C1 segment of cervical spinal cord (tissue), 14 donors: ENCODE data around the gene POU2AF2.
"Not testable (repeated sequence)": the region's sequence is repeated elsewhere in the genome, so short reads cannot be mapped to it uniquely, and the experiment has no call there.

Experiments
- DNase-seq, 14 donors: peaks; one replicate each; lab custom pipeline; 2025; lab: John Stamatoyannopoulos, UW

The POU2AF2 gene

DNA sequence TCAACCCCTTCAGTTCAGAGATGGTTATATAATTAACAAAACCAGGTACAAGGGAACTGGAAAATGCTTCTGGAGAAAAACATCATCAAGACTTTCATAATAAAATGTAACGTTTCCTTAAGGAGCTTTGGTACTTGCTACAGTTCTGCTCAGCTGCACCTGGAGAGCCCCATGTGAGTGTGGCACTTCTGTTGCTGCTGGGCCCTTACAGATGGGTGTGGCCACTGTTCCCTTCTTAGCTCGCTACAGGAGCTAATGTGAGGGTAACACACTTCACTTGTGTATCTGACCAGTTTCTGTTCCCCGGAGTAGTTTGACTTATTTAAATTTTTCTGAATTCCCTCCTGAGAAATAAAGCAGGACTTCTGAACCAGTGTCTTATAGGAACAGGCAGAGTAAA, 56.8 kb downstream of the POU2AF2 start:
- no peak for DNase-seq

DNA sequence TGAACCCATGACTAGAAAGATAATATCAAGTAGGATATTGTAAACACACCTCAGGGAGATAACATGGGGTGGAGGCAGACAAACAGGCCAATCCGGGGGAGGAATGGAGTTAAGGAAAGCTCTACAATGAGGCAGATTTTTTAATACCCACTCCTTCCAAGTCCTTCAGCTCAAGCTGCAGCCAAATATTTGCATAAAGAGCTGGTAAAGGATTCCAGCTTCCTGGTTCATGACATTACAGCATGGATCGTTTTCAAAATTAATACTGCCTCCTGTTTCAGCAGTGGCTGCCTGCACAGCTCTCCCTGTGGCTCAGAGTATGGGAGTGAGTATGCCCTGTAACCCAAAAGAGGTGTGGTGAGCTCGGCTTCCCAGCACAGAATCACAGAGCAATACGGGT, 57.9 kb downstream of the POU2AF2 start:
- DNase-seq, result no peak

DNA sequence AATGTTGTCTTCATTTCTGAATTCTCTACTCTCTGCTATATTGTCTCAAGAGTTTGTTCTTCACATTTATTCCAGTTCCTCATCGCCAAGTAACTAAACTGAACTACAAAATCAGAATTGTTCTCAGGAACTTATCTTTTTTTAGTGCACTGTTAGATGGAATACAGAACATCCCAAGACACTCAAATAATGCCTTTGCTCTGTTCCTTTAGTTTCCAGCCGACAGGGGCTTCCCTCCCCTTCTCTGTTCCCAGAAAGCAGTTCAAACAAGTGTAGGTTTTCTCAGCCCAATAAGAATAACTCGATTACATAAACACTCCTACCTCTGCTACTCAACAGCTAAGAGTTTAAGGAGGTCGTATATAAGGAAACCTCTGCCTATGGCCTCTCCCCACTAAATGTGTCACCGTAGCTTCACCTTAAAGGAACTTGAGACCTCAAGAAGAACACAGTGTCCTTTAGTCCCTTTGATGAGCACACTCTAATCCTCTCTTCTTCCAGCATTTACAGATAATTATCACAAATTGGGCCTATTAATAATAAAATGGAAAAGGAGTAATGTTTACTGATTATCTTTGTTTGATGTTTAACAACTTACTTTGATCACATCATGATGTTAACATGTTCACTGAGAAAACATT, 59.8 kb downstream of the POU2AF2 start:
- DNase-seq, result no peak

DNA sequence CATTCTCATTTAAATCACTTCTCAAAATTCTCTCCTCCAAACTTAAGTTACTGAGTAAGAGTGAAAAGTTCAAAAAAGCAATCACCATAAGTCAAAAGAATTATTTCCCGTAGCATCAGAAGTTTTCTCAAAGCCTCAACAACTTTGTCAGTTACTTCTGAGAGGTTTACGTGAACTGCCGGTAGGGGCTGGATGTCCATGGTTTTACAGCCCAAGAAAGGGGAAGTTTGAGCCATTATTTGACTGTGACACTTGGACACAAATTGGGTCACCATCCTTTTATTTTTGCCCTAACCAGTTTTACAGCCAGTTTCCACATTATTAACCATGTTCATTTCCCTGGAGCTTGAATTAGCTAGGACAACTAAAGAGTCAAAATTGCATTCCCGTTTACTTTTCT, 60.4 kb downstream of the POU2AF2 start:
- no peak for DNase-seq

DNA sequence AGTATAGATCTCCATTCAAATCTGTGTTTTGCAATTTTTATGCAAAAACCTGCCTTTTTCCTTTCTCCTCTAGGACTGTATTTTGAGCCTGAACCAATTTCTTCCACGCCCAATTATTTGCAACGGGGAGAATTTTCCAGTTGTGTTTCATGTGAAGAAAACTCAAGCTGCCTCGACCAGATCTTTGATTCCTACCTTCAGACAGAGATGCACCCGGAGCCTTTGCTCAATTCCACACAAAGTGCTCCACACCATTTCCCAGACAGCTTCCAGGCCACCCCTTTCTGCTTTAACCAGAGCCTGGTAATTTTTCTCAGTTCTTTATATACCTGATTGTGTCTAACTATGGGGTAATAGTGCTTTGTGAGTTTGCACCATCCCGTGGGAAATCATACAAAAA, 60.8 kb downstream of the POU2AF2 start:
- no peak for DNase-seq

DNA sequence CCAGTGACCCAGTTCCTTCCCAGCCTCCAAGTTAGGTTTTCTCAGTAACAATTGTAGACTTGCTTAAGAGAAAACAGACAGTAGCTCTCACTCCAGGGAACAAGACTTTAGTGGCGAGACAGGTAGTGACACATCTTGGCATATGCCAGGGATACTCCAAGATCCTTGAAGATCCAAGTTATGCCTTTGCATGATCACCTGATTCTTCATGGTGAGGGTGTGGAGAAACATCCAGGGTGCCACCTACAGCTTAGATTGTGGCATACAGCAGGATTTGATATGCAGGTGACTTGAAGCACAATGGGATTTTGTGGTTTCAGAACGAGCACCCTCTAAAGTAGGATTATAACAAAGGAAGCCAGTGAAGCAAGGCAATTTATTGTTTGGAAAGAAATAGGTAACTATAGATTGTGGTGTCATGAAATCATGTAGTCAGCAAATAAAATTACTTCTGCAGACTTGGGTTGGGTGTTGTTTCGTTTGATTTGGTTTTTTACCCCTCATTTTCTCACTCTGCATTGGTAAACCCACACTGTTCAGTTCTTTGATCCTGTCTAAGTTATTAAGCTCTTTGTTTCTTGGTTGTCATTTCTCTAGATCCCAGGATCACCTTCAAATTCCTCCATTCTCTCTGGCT, 62.1 kb downstream of the POU2AF2 start:
- DNase-seq, result no peak

DNA sequence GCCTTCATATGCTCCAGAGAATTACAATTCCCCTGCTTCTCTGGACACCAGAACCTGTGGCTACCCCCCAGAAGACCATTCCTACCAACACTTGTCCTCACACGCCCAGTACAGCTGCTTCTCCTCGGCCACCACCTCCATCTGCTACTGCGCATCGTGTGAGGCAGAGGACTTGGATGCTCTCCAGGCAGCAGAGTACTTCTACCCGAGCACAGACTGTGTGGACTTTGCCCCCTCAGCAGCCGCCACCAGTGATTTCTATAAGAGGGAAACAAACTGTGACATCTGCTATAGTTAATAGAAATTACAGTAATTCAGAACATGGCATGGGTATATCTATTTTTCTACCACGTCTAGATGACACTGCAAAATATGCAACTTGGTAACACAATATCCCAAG, 62.6 kb downstream of the POU2AF2 start:
- no peak for DNase-seq

DNA sequence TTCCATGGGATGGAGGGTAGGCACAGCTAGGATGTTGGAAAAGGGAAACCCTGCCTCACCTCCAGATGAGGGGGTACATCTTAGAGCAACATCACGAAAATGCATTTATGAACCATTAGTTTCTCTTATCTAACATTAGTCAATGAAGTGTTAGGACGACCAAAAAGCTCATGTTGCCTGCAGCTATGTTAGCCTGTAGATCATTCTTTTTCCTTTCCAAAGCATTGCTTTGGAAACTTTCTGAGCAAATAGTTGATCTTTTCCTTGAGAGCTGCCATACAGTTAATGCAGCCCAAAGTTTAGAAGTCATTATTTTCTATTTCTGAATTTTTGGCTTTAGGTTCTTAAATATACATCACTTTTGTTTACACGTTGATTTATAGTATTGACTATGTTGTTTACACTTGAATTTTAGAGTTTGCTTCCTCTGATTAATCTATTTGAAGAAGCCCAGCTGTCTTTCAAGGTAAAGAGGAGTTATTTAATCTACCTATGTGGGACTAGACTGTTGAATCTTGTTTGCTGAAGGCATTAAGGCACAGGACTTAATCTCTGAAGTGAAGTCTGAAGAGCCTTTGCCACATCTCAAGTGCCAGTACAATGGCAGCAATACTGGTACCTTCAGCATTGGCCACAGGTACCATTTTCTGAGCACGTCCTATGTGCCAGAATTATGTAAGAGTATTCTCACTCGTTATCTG, 63.8 kb downstream of the POU2AF2 start:
- no peak for DNase-seq

DNA sequence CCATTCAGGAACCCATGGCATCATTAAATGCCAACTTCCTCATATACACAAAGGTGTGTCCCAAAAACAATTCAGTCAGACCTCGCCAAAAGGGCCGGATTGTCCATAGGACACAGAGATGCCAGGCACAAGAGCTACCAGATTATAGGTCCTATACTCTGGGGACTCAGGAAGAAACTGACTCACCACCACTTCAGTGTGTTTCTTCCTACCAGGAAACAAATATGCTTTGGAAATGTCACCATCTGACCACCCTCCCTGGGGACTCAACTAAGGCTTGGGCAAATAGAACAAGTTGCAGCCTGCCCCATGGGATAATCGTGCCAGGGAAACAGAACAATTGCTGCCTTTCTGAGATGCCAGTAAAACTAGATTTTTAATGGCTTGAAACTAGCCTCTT, 64.6 kb downstream of the POU2AF2 start:
- no peak for DNase-seq

DNA sequence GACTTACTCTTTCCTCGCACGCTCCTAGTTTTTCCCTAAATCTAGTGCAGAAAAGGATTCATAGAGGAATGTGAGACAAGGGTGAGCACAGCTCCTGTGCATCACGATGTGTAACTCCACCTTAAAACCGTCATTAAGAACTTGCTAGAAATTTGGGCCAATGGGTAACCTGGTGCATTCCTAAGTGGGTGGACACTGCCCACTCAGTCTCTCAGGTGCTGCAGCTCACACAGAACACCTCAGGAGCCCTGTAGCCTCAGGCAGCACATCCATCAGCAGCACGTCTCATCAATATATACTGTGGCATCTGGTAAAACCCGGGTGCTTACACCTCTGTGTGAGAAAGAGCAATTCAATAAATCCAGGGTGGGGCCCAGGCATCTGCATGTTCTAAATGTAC, 65.2 kb downstream of the POU2AF2 start:
- no peak for DNase-seq

DNA sequence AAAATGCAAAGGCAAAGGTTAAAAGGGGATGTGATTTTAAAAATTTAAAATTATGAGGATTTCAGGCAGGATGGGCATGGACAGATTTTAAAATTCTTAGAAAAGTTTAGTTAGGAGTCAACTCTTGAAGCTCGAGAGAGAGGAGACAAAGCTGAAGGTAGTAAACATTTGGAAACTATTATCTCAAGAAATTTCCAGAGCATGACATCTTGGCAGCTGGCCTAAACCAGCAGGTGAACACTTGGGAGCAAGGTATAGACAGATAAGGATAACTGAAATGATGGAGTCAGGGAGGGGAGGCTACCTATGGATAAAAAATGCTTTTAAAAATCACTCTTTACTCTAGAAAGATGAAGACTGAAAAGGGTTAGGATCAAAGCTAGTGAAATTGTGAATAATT, 66.6 kb downstream of the POU2AF2 start:
- DNase-seq, result no peak

DNA sequence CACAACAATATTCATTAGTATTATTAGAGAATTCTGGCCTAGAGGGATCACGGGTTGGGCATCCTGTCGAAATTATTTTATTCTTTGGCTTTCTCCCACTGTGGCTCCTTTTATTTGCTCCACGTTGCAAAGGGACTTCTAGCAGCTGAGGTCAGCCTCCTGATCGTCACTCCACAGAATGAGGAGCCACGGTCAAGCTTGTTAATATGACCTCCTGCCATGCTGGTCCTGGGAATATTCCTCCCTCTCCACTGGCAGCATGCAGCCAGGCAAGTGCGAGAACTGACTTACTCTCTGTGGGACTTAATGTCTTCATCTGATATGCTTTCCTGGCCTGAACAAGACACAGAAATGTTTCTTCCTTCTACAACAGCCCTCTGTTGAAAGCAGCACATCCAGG, 73.8 kb downstream of the POU2AF2 start:
- DNase-seq, result no peak

DNA sequence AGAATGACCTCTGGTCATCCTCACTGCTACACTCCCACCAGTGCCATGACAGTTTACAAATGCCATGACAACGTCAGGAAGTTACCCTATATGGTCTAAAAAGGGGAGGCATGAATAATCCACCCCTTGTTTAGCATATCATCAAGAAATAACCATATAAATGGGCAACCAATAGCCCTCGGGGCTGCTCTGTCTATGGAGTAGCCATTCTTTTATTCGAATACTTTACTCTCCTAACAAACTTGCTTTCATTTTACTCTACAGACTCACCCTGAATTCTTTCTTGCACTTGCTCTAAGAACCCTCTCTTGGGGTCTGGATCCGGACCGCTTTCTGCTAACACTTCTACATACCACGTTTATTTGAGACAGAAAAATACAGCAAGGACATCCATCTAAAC, 74.7 kb downstream of the POU2AF2 start:
- DNase-seq, result not testable (repeated sequence)

DNA sequence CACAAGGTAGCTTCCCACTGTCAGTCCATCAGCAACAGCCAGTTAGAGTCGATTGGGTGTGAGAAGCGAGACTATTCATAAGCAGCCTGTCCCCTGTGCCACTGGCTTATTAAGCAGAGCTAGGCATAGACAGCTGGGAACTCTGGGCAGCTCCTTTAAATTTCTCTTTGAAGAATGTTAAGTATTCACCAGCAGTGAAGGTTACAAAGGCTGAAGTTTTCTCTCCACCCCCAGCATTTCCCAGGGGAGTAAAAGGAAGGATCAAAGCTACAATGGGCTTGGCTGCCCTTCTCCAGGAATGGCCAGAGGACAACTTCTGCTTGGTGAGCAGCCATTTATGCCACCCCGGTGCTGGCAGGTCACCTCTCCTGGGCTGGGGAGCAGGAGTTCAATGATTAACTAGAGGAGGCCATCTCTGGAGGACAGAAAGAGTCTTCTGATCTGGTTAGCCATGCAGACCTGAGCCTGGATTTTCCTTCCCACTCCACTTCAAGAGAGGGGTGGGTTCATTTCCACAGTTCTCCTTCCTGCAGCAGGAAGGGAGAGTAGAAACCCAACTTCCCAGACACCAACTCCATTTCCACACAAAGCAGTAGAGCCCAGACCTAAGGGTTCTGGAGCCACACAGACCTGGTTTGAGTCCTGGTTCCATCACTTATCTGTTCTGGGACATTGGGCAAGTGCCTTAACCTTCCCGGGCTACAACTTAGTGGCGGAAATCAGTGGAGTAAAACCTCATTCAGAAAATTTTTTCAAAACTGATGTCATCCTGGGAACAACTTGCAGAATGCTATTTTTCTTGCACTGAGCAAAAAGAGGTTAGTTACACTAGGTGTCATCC, 75.4 kb downstream of the POU2AF2 start:
- no peak for DNase-seq

DNA sequence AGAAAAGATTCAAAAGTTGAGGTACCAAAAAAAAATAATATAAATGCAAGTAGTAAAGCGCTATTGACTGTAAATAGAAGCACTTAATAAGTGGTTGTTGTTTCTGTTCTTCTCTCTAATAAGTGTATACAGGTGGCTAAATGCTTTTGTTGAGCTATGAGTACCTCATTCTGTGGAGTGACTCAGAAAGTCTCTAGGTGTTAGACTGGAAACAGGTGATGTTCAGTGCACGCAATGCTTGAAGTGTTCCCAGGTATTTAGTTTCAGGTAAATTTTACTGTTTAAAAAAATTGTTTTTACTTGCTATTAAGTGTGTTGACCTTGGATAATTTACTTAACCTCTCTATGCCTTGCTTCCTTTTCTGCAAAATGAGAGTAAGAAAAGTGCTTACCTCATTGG, 77.0 kb downstream of the POU2AF2 start:
- no peak for DNase-seq

DNA sequence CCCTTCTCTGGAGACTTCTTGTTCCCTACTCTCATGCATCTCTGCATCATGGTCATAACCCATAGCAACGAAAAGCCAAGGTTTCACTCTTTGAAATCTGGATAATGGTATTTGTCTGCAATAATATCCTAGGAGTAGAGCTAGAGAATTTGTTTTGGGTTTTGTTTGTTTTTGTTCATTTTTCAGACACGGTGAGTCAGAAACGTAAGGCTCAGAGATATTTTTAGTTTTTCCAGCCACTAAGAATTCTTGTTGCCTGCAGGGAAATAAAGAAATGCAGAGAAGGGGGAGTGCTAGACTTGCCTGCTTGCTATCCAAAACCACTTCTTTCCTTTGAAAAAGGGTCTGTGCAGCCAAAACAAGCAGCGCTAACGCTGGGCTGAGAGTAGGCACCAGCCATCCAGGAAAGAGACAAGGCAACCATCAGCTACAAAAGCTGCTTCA, 78.8 kb downstream of the POU2AF2 start:
- DNase-seq, result peak in 1 of 14 donors; percentile 25

DNA sequence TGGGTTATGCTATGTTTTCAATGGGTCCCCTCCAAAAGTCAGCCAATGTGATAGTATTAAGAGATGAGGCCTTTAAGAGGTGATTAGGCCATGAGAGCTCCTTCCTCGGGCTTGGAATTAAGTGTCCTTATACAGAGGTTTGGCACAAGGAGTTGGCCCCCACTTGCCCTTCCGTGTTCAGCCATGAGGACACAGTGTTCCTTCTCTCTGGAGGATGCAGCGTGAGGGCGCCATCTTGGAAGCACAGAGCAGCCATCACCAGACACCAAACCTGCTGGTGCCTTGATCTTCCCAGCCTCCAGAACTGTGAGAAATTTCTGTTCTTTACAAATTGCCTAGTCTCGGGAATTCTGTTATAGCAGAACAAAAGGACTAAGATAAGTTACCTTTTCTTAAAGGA, 79.7 kb downstream of the POU2AF2 start:
- no peak for DNase-seq

DNA sequence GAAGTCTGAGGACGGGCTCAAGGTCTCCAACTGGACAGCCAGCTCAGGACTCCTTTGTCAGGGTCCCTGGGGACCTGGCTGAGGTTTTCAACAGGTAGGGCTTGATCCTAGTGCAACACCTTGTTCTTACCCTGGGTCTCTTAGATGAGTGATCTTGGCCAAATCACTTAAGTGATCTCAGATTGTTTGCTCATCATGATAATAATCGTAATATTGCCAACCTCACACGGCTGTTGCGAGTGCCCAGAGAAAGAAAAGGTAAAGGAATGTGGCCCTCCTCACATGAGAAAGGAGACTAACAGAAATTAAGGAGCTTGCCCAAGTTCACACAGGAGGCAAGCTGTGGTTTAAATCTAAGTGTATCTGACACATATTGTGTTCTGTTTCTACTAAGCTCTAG, 81.3 kb downstream of the POU2AF2 start:
- DNase-seq, result no peak

DNA sequence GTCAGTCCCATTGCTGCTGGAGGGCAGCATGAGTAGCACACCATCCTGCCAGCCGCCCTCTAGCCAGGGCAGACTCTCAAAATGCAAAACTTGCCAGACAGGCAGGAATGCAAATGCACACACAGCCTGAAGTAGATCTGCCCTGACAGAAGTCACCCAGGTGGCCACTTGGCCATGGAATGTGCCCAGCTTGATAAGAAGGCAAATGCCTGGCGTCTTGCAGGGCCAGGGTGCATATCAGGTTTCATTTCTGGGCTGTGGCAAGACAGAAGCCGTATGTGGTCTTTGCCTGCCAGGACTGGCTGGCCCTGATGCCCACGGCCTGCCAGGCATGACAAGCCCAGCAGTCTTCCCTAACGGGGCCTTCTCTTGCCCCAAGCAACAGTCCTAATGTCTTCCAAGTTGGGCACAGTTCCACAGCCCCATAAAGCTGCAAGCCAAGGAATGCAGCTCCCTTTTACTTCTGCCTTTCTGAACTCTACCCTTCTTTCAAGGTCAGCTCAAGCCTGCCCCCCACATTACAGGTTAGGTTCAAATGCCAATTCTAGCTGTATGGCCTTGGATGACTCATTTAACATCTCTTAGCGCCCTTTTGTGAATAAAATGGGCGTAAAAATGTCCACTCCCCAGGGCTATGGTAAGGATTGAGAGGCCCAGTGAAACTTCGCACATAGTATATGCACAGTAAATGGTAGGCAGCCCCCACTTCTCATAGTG, 82.5 kb downstream of the POU2AF2 start:
- DNase-seq, result peak in 8 of 14 donors; percentile 6 to 99 (median 48)

DNA sequence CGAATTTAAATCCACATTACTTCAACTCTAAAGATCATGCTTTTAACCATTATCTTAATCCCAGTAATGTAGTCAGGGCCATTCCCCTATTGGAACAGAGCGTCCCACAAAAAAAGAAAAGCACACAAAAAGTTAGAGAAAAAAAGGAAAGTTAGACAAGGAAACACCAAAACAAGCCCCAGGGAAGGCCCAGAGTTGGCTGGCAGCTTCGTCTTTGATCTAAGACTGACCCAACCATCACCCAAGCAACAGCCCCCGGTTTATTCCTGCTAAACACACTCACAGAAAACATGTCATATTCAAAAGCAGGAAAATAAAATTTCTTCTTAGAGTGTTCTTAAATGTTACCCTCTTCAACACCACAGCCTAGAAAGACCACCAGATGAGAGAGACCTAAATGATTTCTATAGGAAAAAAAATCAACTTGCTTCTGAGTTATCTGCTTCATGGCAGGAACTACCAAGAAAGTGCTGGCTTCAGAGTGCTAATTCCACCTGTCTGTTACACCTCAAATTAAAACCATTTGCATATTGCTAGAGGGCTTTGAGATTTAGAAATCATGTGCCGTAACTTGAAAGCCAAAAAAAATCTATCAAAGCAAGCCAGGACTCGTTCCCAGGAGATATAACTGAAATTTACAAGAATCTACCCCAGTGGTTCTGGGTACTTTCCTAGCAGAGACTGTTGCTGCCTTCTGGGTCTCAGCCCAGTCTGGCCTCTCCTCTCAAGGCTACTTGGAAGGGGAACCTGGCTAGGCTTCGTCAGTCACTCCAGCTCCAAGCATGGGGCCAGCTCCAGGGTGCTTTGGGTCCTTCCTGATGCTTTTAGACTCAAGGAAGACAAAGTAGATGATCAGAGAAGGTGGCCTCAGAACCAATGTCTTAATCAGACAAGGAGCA, 84.0 kb downstream of the POU2AF2 start:
- DNase-seq, result peak in 7 of 14 donors; percentile 2 to 49 (median 37)
